NCI-H2227 (cell line): Measurements from ENCODE around the gene HBZ.
"Not testable (repeated sequence)": the region's sequence is repeated elsewhere in the genome, so short reads cannot be mapped to it uniquely, and the experiment has no call there.

ENCODE experiments used
- DNase-seq: peaks from one replicate; lab custom pipeline; 2025; ENCODE audit not compliant: unreplicated experiment; lab: John Stamatoyannopoulos, UW

The HBZ gene

GRCh38 chr16:164134-164823 lies 11.8 kb downstream of the HBZ start:
- not testable (repeated sequence) for DNase-seq

DNA sequence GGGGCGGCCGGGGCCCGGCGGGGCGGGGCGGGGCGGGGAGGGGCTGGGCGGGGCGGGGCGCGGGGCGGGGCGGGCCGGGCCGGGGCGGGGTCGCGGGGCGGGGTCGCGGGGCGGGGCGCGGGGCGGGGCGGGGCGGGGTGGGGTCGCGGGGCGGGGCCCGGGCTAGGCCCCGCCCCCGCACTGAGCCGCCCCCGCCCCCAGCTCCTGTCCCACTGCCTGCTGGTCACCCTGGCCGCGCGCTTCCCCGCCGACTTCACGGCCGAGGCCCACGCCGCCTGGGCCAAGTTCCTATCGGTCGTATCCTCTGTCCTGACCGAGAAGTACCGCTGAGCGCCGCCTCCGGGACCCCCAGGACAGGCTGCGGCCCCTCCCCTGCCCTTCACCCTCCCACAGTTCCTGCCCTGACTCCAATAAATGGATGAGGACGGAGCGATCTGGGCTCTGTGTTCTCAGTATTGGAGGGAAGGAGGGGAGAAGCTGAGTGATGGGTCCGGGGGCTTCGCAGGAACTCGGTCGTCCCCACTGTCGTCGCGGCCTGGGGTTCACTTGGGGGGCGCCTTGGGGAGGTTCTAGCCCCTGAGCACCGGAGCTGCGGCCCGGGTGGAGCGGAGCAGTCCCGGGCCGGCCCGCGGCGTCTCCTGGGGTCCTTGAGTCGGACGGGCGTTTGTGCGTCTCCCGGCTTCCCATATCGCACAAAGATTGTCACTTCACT lies 12.5 kb downstream of the HBZ start:
- no peak for DNase-seq

DNA sequence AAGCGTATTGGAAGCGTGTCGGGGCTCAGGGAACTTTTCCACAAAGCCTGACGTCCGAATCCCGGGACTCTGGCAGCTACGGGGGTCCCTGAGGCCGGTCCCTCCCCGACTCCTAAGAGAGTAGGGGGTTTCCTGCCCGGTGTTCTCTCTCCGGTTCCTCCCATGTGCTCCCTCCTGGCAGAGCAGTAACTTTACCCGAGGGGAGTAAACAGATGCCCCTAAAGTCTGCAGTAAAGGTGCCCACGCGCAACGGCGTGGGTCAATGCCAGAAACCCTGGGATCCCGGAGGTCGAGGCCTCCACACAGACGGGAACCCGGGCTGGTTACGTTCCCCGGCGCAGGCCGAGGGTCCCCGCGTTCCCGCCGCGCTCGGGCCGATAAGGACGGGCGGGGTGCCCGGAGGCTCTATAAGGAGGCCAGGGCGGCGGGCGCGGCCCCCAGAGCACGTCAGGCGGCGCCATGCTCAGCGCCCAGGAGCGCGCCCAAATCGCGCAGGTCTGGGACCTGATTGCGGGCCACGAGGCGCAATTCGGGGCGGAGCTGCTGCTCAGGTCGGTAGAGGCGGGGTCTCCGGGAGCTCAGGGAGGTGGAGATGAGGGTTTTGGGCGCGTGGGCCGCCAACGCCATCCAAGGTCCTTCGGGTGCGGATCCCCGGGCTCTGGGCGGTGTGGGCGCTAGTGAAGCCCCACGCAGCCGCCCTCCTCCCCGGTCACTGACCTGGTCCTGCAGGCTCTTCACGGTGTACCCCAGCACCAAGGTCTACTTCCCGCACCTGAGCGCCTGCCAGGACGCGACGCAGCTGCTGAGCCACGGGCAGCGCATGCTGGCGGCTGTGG lies 13.3 kb downstream of the HBZ start, which contains the start of gene HBM:
HBM (plus strand) TSS at position 440 of the 836 bp plus-strand sequence; CDS start at position 460, 20 bp downstream.
- DNase-seq: no peak

DNA sequence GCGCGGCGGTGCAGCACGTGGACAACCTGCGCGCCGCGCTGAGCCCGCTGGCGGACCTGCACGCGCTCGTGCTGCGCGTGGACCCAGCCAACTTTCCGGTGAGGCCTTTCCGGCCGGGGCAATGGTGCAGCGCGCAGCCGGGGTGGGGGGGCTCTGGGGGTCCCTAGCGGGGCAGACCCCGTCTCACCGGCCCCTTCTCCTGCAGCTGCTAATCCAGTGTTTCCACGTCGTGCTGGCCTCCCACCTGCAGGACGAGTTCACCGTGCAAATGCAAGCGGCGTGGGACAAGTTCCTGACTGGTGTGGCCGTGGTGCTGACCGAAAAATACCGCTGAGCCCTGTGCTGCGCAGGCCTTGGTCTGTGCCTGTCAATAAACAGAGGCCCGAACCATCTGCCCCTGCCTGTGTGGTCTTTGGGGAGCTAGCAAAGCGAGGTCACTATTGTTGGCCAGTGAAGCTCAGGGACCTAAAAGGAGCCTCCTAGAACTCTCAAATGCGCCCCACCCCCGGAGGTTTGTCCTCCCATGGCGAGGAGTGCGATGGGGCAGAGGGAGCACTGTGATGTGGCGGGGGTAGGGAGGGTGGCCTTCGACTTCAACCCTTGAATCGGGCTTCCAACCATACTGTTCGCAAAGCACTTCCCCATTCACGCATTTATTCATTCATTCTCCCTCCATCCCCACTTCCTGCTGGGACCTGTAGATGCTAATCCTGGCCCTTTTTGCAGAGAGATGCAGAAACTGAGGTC lies 14.1 kb downstream of the HBZ start:
- DNase-seq: no peak

DNA sequence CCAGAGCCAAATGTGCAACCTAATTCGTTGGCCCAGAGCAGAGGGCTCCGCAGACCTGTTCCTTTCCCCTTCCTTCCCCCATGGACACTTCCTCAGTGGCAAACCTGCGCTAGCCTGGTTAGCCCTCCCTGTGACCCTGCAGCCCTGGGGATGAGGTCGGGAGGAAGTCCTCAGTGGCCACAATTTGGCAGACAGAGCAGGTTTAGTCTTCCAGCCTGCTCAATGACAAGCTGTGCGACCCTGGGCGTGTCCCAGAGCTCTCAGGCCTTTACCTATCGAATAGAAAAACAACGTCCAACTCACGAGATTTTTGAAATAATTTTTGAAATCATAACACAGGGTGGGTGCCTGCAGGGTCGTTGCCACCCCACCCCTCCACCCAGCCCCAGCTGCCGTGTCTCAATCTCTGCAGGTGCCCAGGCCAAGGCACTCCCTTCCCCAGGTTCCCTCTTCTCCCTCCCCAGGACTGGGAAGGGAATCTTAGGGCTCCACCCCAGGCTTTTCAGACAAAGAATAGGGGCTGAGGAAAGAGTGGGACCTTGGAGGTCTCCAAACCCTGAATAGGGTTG lies 14.8 kb downstream of the HBZ start:
- DNase-seq: no peak

- DNase-seq: peak; percentile 33
Measured at GRCh38 chr16:168424-168823, 16.0 kb downstream of the HBZ start.

- DNase-seq: no peak
Measured at GRCh38 chr16:169014-169413, 16.6 kb downstream of the HBZ start.

GRCh38 chr16:170088-170507 lies 17.7 kb downstream of the HBZ start:
- not testable (repeated sequence) for DNase-seq

DNA sequence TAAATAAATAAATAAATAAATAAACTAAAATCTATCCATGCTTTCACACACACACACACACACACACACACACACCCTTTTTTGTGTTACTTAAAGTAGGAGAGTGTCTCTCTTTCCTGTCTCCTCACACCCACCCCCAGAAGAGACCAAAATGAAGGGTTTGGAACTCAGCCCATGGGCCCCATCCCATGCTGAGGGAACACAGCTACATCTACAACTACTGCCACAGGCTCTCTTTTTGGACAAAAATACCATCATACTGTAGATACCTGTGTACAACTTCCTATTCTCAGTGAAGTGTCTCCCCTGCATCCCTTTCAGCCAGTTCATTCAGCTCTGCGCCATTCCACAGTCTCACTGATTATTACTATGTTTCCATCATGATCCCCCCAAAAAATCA lies 18.3 kb downstream of the HBZ start:
- no peak for DNase-seq

- not testable (repeated sequence) for DNase-seq
Measured at GRCh38 chr16:172374-172941, 20.0 kb downstream of the HBZ start, which contains the start of gene HBA2. TSS of gene HBA2 (plus strand) at chr16:172876. CDS start at chr16:172913, 37 bp downstream.

DNA sequence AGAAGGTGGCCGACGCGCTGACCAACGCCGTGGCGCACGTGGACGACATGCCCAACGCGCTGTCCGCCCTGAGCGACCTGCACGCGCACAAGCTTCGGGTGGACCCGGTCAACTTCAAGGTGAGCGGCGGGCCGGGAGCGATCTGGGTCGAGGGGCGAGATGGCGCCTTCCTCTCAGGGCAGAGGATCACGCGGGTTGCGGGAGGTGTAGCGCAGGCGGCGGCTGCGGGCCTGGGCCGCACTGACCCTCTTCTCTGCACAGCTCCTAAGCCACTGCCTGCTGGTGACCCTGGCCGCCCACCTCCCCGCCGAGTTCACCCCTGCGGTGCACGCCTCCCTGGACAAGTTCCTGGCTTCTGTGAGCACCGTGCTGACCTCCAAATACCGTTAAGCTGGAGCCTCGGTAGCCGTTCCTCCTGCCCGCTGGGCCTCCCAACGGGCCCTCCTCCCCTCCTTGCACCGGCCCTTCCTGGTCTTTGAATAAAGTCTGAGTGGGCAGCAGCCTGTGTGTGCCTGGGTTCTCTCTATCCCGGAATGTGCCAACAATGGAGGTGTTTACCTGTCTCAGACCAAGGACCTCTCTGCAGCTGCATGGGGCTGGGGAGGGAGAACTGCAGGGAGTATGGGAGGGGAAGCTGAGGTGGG lies 20.9 kb downstream of the HBZ start:
- DNase-seq: not testable (repeated sequence)

DNA sequence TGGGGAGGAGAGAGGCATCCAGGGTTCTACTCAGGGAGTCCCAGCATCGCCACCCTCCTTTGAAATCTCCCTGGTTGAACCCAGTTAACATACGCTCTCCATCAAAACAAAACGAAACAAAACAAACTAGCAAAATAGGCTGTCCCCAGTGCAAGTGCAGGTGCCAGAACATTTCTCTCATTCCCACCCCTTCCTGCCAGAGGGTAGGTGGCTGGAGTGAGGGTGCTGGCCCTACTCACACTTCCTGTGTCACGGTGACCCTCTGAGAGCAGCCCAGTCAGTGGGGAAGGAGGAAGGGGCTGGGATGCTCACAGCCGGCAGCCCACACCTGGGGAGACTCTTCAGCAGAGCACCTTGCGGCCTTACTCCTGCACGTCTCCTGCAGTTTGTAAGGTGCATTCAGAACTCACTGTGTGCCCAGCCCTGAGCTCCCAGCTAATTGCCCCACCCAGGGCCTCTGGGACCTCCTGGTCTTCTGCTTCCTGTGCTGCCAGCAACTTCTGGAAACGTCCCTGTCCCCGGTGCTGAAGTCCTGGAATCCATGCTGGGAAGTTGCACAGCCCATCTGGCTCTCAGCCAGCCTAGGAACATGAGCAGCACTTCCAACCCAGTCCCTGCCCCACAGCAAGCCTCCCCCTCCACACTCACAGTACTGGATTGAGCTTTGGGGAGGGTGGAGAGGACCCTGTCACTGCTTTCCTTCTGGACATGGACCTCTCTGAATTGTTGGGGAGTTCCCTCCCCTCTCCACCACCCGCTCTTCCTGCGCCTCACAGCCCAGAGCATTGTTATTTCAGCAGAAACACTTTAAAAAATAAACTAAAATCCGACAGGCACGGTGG lies 21.7 kb downstream of the HBZ start:
- not testable (repeated sequence) for DNase-seq

- DNase-seq: no peak
Measured at GRCh38 chr16:175011-175949, 22.8 kb downstream of the HBZ start.

- not testable (repeated sequence) for DNase-seq
Measured at GRCh38 chr16:176006-176405, 23.6 kb downstream of the HBZ start.

- not testable (repeated sequence) for DNase-seq
Measured at GRCh38 chr16:176477-177382, 24.3 kb downstream of the HBZ start, which contains the start of gene HBA1. TSS of gene HBA1 (plus strand) at chr16:176680. CDS start at chr16:176717, 37 bp downstream.

DNA sequence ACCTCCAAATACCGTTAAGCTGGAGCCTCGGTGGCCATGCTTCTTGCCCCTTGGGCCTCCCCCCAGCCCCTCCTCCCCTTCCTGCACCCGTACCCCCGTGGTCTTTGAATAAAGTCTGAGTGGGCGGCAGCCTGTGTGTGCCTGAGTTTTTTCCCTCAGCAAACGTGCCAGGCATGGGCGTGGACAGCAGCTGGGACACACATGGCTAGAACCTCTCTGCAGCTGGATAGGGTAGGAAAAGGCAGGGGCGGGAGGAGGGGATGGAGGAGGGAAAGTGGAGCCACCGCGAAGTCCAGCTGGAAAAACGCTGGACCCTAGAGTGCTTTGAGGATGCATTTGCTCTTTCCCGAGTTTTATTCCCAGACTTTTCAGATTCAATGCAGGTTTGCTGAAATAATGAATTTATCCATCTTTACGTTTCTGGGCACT lies 25.0 kb downstream of the HBZ start:
- DNase-seq: no peak
